Measurements from ENCODE around the gene DDX50. TPM values are rescaled to one million over a fixed set of nuclear protein-coding genes. Genes with fewer than 3 reads are reported as not detected.
"Not testable (repeated sequence)": the region's sequence is repeated elsewhere in the genome, so short reads cannot be mapped to it uniquely, and the experiment has no call there.

DDX50 gene
- total and polyA plus RNA-seq, 12 donors: 7.2 to 21.7 (median 19.8) TPM

GRCh38 chr10:68959695-68960527 is 58.8 kb downstream of the DDX50 start:
- intact Hi-C loops (cut with DNase I): loop anchor here in 1 of 10 donors (10.0 kb wide), 1 partner anchor 205 kb away; no protein-coding TSS in a partner anchor
- no peak for TF ChIP-seq CTCF (IDR thresholded peaks at IDR 0.05)
- H3K27me3 ChIP-seq: no peaks in the 10 kb centered on the region
- 92% methylated on average over 4 of the region's 4 CpGs for WGBS, 2 donors
- H3K4me1 ChIP-seq: peaks cover 3 to 53% (median 22%) of the 10 kb centered on the region in 9 donors
- peaks cover 0 to 56% (median 41%) of the 10 kb centered on the region in 9 donors for H3K36me3 ChIP-seq
- peak overlapping the region in 1 of 10 donors; percentile 13 for H3K4me3 ChIP-seq
- H3K27ac ChIP-seq: peak overlapping the region in 1 of 10 donors; percentile 36
- H3K9me3 ChIP-seq: no peaks in the 10 kb centered on the region
- ATAC-seq: no peak
- no peak for DNase-seq

GRCh38 chr10:68963151-68963550 is 62.0 kb downstream of the DDX50 start:
- DNase-seq (no peak), ATAC-seq (no peak)
- Histone ChIP-seq H3K4me3 (no peak overlapping the region), H3K27me3 (no peaks in the 10 kb centered on the region), H3K27ac (no peak overlapping the region), H3K4me1 (peaks cover 0 to 33% (median 2%) of the 10 kb centered on the region in 9 donors), H3K9me3 (no peaks in the 10 kb centered on the region), H3K36me3 (peaks cover 0 to 89% (median 72%) of the 10 kb centered on the region in 9 donors)
- TF ChIP-seq CTCF (IDR thresholded peaks at IDR 0.05): no peak
- 88 to 90% methylated on average over 4 of the region's 4 CpGs for WGBS, 2 donors
- intact Hi-C loops (cut with DNase I): loop anchor here in 1 of 10 donors (10.0 kb wide), 1 partner anchor 208 kb away; no protein-coding TSS in a partner anchor

GRCh38 chr10:68973975-68974374 is 72.9 kb downstream of the DDX50 start:
- ATAC-seq (no peak), DNase-seq (no peak)
- Histone ChIP-seq H3K36me3 (peaks cover 0 to 100% (median 68%) of the 10 kb centered on the region in 9 donors), H3K27ac (no peak overlapping the region), H3K9me3 (no peaks in the 10 kb centered on the region), H3K4me1 (peaks cover 0 to 4% (median 0%) of the 10 kb centered on the region in 9 donors), H3K27me3 (no peaks in the 10 kb centered on the region), H3K4me3 (no peak overlapping the region)
- 78 to 79% methylated on average over 5 of the region's 5 CpGs for WGBS, 2 donors
- intact Hi-C loops (cut with DNase I): no loop called here
- no peak for TF ChIP-seq CTCF (IDR thresholded peaks at IDR 0.05)

- H3K27ac ChIP-seq; DNase-seq; intact Hi-C loops (cut with DNase I); H3K27me3 ChIP-seq; H3K4me1 ChIP-seq; ATAC-seq; H3K4me3 ChIP-seq; H3K9me3 ChIP-seq: not testable (repeated sequence)
- 97 to 99% methylated on average over 5 of the region's 5 CpGs for WGBS, 2 donors
- H3K36me3 ChIP-seq: peaks cover 4 to 100% (median 57%) of the 10 kb centered on the region in 9 donors
These were observed 74.9 kb downstream of the DDX50 start for GRCh38 chr10:68975936-68976473.

- intact Hi-C loops (cut with DNase I); H3K9me3 ChIP-seq; H3K4me1 ChIP-seq; H3K4me3 ChIP-seq; H3K27me3 ChIP-seq; DNase-seq: not testable (repeated sequence)
- peak in 5 of 8 donors; percentile 55 to 85 (median 74) for ATAC-seq
- 58 to 71% methylated on average over 6 of the region's 6 CpGs for WGBS, 2 donors
- Histone ChIP-seq H3K27ac (peak overlapping the region in 2 of 10 donors; percentile 28 to 34), H3K36me3 (peaks cover 0 to 100% (median 41%) of the 10 kb centered on the region in 9 donors)
These were observed 78.6 kb downstream of the DDX50 start for GRCh38 chr10:68979738-68980137.
